Activated CD4-positive, alpha-beta T cell treated with anti-CD3 and anti-CD28 coated beads, Interleukin-2, amount 50 U/mL, for 48 hours (primary cell): ENCODE results near the gene DGKQ.
"Not testable (repeated sequence)": the region's sequence is repeated elsewhere in the genome, so short reads cannot be mapped to it uniquely, and the experiment has no call there.

ENCODE experiments used
- DNase-seq, 2 experiments: peaks; one replicate each; pipeline ENCODE4 v3.0.0-alpha.2; 2020

Gene DGKQ

DNA sequence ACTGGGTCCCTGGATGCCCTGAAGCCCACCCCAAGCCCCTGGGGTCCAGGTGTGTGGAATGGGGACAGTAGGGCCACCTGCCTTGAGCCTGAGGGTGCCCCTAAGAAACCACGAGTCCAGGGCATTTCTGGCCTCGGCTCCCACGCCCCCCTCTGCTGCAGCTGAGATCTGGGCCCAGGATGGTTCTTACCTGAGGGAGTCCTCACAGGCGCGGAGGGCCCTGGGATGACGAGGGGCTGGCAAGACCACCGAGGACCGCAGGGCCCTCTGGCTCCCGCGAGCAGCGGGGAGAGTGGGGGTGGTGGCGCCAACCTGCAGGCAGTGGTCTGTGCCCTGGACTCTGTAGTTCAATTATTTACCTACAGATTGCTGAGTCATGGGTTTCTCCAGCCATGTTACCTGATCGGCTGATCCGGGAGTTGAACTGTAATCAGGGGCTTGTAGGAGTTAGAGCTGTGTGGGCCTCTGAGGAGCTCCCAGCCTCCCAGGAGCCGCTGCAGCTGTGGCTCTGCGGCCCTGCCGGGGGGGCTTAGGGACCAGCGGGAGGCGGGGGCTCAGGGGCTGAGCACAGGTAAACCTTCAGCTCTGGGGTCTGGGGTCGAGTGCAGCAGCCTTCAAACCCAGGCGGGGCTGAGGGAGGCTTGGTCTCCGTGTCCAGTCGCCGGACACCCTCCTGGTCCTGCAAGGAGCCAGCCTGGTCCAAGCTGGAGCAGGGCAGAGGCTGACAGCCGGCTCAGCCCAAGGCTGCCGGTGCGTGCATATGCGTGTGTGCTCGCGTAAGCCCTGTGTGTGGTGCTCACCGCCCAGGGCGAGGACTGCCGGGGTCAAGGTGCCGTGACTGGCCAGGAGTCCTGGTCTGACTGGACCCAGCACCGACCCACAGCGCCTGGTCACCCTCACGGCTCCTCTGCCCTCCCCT, 20.0 kb upstream of the DGKQ start, which contains the start of gene SLC26A1:
Gene SLC26A1 (minus strand): TSS at position 294 of the 919 bp plus-strand sequence. CDS start 1,701 bp downstream, outside the sequence.
- no peak for DNase-seq

DNA sequence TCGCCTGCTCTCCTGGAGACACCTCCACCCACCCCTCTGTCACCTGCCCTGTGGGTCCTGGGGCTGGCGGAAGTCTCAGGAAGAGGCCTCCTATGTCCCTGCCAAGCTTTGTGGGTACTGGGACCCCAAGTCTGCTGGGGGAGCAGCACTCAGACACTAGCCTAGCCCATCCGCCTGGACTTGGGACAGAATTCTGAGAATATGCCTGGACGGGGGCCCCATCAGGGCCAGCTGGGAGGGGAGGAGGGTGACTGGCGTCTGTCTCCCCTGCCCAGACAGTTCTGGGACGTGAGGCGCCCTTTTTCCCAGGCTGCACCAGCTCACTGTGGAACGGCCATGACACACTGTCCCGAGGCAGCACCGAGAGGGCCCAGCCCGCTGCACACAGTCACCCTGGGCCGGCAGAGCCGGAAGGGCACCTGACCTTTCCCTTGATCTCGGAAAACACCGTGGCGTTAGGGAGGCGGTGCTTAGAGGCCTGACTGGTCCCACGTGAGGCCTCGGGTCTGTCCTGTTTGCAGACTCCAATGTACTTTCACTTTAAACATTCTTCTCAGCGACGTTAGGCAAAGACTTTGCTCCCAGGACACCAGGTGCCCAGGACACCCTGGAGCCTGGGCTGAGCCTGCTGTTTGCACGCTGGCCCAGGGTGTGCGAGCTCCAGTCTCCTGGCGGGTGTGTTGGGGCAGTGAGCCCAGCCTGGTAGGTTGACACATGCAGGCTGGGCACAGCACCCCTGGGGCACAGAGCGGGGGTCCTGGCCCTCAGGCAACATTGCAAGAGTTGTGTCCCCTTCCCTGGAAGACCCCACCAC, 19.1 kb upstream of the DGKQ start:
- no peak for DNase-seq

DNA sequence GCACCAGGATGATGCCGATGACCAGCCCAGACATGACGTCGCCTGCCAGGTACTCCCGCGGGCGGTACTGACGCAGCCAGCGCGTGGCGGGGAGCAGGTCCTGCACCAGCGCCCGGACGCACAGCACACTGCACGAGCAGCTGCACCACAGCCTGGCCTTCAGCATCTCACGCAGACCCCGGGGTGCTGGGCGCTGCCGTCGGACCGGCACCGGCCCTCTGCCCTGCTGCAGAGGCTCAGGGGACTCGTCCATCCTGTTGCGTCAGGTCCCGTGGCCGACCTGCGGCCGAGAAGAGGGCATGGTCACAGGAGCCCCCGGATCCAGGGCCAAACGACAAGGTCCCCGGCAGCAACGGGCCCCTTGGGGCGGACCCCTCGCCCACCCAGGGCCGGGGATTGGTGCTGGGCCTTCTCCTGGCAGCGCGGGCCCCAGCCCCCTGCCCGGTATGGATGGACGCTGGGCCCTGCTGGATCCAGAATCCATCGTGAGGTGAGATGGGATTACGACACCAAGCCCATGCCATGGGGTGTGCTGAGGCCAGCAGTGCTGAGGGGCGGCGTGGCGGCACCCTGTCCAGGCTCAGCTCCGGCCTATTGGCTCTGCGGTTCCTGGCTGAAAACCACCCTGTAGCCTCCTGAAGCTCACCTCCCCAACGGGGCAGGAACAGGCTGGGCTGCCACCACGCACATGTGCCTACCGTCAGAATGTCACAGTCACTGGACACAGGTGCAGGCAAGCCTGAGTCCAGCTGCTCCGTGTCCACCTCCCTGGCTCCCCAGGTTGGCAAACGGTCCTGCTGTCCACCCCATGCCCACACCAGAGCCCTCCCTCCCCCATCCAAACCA, 18.3 kb upstream of the DGKQ start:
- no peak for DNase-seq

DNA sequence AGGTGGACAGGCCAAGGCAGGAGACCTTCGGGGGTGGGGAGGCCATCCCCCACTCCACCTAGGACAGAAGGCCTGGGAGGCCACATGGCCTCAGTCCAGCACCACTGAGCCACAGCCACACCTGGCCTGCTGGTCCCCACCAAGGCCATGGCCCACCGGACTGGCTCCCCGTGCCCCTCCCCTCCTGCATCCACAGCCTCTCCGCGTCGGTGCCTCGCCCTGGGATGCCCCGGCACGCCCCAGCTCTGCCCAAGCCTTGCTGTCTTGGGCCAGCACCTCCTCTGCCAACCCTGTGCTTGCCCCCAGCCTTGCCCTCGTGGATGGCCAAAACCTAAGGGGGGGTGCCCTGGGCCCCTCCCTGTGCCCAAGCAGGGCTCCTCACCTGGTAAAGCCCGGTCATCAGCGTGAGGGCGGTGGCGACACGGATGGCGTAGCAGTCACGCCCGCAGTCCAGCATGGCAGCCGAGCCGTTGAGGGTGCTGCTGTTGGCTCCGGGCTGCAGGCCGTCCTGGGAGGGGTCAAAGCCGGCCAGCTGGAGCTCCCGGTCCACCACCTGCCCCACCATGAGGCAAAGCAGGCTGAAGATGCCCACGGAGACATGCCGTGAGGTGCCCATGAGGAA, 17.5 kb upstream of the DGKQ start:
- no peak for DNase-seq

DNA sequence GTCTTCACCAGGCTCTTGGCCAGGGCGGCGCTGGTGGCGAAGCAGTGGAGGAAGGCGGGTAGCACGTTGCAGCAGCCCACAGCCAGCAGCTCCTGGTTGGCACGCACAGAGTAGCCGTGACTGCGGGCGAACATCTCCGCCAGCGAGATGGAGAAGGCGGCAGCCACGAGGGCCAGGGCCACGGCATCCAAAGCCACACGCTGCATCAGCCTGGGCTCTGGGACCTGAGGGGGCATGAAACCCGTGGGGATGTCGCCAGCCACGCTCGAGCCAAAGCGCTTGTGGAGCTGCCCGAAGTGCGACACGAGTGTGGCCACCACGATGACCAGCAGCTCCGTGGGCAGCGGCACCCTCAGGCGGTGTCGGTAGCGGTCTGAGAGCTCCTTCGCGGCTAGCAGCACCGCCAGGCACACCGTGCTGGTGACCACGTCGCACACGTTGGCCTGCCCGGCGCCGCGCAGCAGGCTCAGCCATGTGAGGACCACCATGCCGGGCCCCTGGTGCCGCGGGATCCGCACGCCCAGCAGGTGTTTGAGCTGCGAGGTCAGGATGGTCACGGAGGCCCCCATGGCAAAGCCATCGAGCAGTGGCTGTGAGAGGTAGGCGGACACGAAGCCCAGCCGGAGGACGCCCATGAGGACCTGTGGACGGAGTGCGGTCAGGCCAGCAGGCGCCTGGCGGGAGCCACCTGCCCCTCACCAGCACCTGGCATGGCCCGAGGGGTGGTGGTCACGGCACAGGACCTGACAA, 16.5 kb upstream of the DGKQ start:
- DNase-seq = no peak

DNA sequence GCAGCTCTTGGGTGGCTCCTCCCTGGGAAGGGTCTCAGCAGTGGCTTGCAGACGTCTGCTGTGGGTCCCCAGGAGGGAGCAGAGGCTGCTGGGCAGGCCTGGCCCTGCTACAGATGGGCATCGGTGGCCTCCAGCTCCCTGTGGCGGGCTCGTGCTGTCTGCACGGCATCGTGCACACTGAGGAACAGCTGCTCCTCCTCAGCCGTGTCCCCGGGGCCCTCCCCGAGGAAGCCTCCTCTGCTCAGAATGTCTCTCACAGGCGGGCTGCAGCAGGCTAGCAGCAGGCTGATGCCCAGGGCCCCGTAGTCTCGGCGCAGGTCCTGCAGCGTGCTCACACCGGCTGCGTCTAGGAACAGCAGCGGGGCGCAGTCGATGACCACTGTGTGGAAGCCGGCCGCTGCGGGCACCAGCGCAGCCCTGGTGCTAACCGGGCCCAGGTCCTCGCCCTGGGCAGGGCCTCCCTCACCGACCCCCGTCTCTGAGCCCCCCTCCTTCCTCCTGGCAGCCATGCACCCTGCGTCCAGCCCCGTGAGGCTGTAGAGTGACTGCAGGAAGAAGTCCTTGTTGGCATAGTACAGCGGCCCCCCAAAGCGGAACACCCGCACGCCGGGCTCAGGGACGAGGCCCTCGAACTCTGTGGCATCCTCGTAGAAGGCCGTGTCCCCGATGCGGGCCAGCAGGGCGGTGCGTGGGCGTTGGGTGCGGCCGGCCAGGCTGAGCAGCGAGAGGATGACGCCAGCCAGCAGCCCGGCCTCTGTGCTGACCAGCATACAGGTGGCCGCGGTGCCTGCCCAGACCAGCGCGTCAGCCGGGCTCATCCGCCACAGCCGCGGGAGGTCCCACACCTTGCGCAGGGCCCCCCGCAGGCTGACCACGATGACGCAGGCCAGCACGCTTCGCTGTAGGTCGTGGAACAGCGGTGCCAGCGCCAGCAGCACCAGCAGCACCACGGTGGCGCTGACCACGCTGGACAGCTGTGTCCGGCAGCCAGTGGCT, 15.7 kb upstream of the DGKQ start:
- no peak for DNase-seq

DNA sequence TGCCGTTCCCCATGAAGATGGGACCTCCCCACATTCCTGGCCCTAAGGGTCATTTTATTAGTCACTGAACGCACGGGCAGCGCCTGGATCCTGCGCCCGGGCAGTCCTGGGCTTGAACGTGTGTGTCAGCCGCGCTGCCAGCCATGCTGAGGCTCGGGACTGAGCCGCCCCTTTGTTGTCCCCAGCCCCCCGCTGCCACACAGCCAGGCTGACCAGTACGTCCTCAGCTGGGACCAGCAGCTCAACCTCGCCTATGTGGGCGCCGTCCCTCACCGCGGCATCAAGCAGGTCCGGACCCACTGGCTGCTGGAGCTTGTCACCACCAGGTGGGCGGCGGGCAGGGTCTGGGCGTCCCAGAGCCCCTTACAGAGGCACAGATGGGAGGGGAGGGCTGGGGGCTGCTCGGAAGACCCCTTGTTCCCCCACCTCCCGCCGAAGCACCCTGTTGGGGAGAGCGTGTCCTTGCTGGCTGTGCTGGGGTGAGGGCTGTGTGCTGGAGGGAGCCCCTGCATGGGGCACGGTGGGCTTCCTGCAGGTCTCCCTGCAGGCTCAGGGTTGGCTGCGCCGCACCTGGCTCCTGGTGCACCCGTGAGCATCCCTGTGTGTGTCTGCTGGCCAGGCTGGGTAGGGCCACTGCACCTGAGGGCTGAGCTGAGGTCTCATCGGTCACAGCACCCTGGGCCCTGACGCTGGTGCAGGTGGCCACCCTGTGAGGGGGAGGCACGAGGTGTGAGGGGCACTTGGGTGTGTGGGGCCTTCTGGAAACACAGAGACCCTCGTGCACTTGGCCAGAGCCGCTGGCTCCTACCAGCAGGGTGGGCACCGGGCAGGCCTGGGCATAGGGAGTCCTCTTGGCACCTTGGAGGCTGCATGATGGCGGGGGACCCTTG, 14.5 kb upstream of the DGKQ start:
- DNase-seq = no peak

DNA sequence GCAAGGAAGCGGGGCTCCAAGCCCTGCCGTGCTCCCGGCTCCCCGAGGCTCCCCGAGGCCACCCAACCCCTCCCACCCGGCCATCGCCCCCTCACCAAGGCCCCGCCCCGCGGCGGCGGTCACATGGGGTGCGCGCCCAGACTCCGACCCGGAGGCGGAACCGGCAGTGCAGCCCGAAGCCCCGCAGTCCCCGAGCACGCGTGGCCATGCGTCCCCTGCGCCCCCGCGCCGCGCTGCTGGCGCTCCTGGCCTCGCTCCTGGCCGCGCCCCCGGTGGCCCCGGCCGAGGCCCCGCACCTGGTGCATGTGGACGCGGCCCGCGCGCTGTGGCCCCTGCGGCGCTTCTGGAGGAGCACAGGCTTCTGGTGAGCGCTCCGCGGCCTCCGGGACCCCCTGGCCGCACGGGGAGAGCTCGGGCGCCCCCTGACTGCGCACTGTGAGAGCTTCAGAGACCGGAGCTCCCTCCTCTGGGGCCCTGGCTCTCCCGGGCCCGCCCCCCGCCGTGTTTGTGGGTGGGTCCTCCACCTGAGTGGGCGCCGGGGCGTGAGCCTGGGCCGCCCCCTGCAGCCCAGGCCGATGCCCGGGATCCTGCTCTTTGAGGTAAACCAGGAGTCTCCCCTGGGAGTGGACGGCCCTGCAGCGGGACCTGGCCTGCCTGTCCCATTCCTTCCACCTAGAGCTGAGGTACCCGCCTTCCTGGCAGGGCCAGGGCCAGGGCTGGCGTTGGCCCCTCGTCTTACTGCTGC, 13.7 kb upstream of the DGKQ start, which contains the start of gene IDUA:
Gene IDUA (plus strand): TSS at position 166 of the 745 bp plus-strand sequence. CDS start 41 bp downstream, at position 207.
- DNase-seq = peak; percentile 87 to 88

DNA sequence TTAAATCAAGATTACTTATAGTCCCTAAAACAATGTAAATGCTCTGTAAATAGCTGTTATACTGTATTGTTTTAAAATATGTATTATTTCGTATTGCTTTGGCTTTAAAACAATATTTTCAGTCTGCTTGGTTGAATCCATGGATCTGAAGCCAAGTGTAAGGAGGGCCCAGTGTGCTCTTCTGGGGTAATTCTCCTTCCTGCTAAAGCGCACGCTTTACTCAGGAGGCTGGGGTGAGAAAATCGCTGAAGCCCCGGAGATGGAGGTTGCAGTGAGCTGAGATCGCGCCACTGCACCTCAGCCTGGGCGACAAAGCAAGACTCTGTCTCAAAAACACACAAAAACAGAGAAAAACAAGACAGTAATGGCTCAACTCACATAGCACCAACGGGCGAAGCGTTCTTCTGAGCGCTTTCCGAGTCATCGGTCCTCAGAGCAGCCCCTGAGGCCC, 13.1 kb upstream of the DGKQ start:
- DNase-seq = peak in 1 of 2 experiments; percentile 20

DNA sequence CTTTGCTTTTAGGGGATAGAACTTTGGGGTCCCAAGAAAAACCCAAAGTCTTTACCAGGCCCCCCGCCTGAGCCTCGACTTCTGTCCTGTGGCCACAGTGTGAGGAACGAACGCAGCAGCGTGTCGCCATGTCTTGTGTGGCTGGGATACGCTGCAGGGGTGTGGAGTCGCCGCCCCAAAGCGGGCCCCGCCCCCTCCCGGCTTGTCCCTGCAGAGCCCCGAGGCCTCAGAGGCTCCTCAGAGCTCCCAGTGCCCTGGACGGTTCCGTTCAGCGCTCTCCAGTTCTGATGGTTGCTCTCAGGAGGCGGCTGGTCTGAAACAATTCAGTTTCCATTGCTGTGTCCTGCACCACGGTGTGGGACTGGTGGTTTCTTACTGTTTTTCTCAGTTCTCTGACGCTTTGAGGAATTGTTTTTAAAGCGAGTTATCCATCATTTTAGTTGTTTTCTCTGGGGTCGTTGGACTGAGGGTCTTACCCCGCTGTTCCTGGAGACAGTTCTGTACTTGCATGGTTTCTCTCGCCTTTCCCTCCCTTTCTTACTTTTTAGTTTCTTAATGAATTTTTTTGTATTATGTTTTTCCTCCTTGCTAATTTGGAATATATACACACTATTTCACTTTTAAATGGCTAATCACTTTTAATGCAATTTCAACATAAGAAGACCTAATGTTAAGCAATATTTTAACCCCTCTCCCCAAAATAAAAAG, 11.9 kb upstream of the DGKQ start:
- peak; percentile 81 to 83 for DNase-seq

DNA sequence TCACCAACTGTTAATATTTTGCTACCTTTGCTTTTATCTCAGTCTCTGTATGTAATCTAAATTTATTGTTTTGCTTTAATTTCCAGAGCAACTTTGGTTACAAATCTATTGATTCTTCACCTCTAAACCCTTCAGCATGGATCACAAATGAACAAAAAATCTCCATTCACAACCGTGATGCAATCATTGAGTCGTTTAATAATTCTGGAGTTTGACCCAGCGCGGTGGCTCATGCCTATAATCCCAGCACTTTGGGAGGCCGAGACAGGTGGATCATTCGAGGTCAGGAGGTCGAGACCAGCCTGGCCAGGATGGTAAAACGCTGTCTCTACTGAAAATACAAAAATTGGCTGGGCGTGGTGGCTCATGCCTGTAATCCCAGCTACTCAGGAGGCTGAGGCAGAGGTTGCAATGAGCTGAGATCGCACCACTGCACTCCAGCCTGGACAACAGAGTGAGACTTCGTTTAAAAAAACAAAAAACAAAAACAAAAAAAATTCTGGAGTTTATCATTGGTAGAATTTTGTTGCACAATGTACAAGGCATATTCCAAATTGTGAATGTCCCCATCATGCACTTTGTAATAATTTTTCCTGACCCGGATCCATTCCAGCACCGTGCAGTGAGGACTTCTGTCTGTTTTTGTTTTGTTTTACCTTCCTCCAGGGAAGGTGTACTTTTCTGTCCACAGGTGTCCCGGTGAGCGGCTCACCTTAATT, 11.1 kb upstream of the DGKQ start:
- no peak for DNase-seq

DNA sequence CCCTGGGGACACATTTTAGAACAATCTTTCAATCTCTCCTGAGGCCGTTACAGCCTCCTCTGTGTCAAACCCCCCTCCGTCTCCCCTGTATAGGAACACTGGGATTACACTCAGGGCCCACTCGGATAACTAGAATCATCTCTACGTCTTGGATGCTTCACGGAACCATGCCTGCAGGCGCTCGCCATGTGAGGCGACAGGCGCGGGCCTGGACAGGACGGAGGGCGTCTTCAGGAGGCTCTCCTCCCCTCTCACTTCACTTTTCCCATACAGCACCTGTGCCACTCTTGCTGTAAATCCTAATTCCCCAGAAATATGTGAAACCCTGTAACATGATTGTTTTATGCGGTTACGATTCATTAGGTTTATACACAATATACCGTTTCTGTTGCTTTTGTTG, 9.4 kb upstream of the DGKQ start:
- DNase-seq = no peak

DNA sequence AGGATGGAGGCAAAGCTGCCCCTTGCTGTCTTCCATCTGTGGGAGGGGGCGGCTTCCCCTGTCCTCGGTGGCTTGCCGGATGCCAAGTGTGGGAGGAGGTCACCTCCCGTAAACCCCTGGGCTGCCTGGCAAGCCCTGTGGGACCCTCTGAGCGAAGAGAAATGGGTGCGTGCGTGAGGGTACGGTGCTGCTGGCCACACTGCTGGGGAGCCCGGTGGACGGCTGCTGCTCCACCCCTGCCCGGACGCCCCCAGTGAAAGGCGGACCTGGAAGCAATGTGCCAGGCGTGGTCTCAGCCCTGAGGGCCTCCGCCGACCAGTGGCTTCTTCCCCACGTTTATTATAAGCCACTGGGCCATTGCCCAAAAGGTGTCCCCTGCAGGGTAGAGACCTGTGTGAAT, 8.9 kb upstream of the DGKQ start:
- no peak for DNase-seq

DNA sequence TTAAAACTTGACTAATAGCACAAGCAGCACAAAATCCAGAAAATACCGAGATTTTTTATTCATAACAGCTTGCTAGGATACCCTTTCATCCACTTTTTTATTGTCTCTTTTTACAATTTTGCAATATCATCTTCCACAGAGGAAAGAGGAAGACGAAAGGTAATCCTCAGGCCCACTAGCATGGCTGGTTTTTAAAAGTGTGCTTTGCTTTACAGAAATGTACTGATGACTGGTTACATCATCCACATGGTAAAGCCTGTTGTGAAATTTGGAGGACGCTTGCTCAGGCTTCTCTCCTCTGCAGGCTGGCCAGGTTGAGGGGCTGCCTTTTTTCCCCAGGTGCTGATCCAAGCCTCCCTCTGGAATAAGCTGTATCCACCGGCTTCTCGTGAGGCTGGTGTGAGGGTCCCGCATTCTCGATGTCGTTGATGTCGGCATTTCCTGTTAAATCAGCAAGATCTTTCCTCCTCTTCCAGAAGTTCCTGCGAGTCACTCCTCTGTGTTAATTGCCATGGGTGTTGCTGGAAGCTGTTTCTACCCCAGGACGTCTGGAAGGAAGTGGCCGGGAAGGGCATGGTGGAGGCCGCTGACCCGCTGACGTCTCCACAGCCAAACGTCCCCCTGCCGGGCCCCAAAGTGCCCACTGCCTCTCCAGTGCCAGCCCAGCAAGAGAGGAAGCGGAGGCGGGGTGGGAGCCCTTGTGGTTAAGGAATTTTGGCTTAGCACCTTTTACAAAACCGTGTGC, 5.8 kb upstream of the DGKQ start:
- DNase-seq = no peak

DNA sequence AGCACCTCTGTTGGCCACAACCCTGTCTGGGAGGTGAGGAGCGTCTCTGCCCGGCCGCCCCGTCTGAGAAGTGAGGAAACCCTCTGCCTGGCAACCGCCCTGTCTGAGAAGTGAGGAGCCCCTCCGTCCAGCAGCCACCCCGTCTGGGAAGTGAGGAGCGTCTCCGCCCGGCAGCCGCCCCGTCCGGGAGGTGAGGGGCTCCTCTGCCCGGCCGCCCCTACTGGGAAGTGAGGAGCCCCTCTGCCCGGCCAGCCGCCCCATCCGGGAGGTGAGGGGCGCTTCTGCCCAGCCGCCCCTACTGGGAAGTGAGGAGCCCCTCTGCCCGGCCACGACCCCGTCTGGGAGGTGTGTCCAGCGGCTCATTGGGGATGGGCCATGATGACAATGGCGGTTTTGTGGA, 2.6 kb upstream of the DGKQ start:
- DNase-seq = not testable (repeated sequence)

DNA sequence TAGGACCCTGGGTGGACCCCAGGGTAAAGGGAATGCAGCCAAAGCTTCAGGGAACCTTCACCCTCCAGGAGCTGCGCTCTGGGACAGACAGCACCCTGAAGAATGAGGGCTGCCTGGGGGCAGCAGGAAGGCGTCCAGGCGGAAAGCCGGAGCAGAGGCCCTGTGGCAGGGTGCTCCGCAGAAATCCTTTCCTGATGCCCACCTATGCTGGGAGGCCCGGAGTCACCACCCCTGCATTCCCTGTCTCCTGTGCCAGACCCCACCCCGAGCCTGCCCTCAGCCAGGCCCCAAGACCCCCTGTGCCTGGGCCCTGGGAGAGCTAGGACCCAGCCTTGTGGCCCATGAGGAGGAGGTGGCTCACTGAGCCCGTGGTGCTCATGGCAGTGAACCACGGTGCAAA, 1.3 kb upstream of the DGKQ start:
- DNase-seq = no peak
